GM15510 (cell line): ENCODE data around the gene ETFDH.

Source experiments
- POLR2A ChIP-seq: IDR thresholded peaks from 3 replicates; pipeline ENCODE4 v1.6.1; 2011; ENCODE audit warnings: borderline replicate concordance; ENCODE audit not compliant: insufficient read length; ENCODE audit errors: extremely low read depth

ETFDH gene

DNA sequence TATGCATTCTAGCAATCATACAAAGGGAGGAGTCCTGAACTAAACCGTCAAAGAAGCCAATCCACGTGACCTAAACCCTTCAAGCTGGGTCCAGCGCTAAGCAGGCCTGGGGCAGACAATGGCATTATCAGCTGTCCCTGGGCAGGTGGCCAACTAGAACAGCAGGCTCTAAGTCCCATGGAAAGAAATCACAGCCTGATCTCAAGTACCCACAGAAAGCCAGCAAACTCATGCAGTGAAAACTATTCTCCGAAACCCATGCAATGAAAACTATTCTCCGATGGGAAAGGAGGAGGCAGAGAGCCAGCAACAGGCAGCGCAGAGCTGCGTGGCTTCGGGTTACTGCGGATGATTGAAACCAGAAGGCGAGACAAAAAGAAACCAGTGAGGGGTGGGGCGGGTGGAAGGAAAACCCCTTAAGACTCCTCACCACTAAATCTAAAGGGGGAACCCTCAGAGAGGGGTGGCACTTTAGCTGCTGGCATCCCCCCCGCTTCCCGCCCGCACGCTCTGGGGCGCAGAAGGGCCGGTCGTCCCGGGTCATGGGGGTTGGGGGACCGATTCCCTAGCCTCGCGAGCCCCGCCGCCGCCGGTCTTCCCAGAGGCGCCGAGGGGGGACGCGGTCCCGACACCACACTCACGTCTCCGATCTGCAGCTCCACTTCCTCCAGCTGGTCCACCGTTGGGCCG is 976 bp upstream of the ETFDH start:
- peak; percentile 18 for TF ChIP-seq POLR2A

DNA sequence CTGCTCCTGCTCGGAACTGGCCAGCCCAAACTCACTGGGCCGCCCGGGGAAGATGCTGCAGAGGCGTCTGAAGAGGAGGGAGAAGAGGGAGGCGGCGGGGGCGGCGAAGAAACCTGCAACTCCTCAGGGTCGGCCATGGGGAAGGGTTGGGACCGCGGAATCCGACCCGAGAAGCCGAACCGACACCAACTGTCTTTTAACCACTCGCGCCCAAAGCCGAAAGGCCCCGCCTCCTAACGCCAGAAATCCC is 506 bp upstream of the ETFDH start, which contains the start of gene C4orf46:
Gene C4orf46 (minus strand): TSS at position 223 of the 250 bp plus-strand sequence. CDS start 86 bp downstream, at position 137.
- TF ChIP-seq POLR2A = peak; percentile 45

DNA sequence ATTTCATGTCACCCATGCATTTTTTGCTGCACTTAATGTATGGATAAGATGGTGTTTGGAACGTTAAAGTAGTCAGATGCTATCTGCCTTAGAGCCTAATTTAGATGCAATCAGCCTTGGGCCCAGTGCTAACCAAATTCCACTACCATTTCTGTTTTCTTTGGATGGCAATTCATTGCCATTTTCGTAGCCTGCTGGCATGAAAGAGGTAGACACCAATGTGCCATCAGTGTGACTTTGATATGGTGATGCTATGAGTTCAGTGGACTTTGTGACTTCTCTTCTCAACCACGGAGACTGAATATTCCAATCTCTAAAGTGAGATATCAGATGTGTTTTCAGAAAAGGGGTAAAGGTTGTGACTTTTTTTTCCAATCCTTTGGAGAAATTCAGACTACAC is 1.5 kb downstream of the ETFDH start:
- no peak for TF ChIP-seq POLR2A

GRCh38 chr4:158676076-158676475 is 4.0 kb downstream of the ETFDH start:
- TF ChIP-seq POLR2A = no peak

- TF ChIP-seq POLR2A = no peak
Measured at GRCh38 chr4:158678767-158679166, 6.7 kb downstream of the ETFDH start.

DNA sequence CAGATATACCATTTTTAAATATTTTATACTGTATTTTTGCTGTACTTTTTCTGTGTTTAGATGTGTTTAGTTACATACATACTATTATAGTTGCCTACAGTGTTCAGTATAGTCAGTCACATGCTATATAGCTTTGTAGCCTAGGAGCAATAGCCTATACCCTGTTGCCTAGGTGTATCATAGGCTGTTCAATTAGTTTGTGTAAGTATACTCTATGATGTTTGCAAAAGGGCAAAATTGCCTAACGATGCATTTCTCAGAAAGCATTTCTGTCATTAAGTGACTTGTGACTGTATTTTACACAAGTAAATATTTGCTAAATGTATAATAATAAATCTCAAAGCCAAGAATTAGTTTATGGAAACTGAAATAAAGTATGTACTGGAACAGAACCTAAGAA is 9.5 kb downstream of the ETFDH start:
- TF ChIP-seq POLR2A = no peak

DNA sequence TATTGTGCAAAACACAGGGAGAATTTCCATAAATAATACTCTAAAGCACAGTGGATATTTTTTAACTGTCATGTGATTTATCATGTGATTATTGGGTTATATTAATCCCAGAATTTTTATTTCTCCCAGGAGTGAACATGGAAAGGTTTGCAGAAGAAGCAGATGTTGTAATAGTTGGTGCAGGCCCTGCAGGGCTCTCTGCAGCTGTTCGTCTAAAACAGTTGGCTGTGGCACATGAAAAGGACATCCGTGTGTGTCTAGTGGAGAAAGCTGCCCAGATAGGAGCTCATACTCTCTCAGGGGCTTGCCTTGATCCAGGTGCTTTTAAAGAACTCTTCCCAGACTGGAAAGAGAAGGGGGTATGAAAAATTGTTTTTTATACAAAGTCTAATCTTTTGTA is 10.0 kb downstream of the ETFDH start:
- no peak for TF ChIP-seq POLR2A

GRCh38 chr4:158688813-158689212 is 16.7 kb downstream of the ETFDH start:
- TF ChIP-seq POLR2A = no peak

DNA sequence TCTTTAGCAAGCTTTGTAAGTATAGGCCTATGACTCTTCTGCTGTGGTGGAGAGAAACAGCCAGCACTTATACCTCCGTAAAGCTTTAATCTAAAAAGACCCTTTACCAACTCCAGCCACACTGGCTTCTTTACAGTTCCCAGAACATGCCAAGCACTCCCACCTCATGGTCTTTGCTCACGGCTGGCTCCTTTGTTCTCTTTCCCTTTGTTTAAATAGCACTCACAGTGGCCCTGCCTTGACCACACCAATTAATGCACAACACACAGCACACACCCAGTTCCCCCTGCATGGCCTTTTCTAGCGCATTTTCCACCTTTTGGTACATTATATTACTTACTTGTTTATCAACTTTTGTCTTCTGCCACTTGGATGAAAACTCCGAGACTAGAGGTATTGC is 32.2 kb downstream of the ETFDH start:
- no peak for TF ChIP-seq POLR2A

GRCh38 chr4:158710814-158711213 is 38.7 kb downstream of the ETFDH start:
- TF ChIP-seq POLR2A = no peak

DNA sequence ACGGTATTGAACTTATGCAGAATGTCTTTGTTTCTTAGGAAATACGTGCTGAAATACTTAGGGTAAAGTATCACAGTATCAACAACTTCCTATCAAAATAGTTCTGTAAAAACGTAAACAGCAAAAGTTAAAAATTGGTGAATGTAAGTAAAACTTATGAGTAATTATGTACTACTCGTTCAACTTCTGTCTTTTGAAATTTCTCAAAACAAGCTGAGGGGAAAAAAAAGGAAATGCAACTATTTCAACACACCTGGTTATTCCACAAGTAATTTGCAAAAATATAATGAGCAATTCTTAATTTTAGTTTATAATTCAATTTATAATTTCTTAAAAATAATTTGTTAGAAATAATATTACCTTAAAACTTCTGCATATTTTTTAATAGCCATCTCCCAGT is 42.8 kb downstream of the ETFDH start:
- no peak for TF ChIP-seq POLR2A

GRCh38 chr4:158715802-158716201 is 43.7 kb downstream of the ETFDH start:
- no peak for TF ChIP-seq POLR2A

GRCh38 chr4:158721680-158722079 is 49.6 kb downstream of the ETFDH start:
- no peak for TF ChIP-seq POLR2A

- no peak for TF ChIP-seq POLR2A
Measured at GRCh38 chr4:158722291-158722916, 50.3 kb downstream of the ETFDH start.

GRCh38 chr4:158722917-158723793 is 51.1 kb downstream of the ETFDH start, which contains the start of gene PPID:
Gene PPID, minus strand, starts transcription at chr4:158723396. Its CDS starts 108 bp downstream, at chr4:158723288.
- peak; percentile 94 for TF ChIP-seq POLR2A
